IMR-90 (cell line): ENCODE results near the gene TRPM3. TPM values are rescaled to one million over a fixed set of nuclear protein-coding genes. Genes with fewer than 3 reads are reported as not detected.

ENCODE experiments used
- ATAC-seq: fragments of 200-7000 bp; cut with Tn5 transposase; 2 replicates; pipeline ENCODE4 v1.9.1; 2020; ENCODE audit warnings: low read depth, mild to moderate bottlenecking, moderate library complexity
- BruUV-seq: library from RNA; stranded (reverse); fragments of 400-500 nt; replicated peaks from 2 replicates; lab custom pipeline; 2021; lab: Mats Ljungman, UMichigan
- CTCF ChIA-PET: fragments of 300-600 bp; formaldehyde crosslinking; extraction: SDS; loops from one replicate; lab custom pipeline; 2021; ENCODE audit warnings: antibody characterized with exemption; lab: Yijun Ruan, JAX
- POLR2A ChIA-PET: fragments of 300-600 bp; sonication (Branson Sonifier 250); formaldehyde crosslinking; loops from one replicate; lab custom pipeline; 2022; ENCODE audit warnings: antibody characterized with exemption; ENCODE audit not compliant: unreplicated experiment; lab: Charles Lee
- DNase-seq: peaks from one replicate; pipeline ENCODE4 v3.0.0; 2013
- H2AFZ ChIP-seq: replicated peaks from 2 replicates; pipeline ENCODE3; 2013; ENCODE audit warnings: low read length, mild to moderate bottlenecking; ENCODE audit not compliant: poor library complexity
- H2AK5ac ChIP-seq: 2 replicates; pipeline ENCODE4 v1.6.1; 2013; ENCODE audit warnings: low read depth, low read length, inconsistent platforms
- H2AK9ac ChIP-seq: replicated peaks from 2 replicates; pipeline ENCODE3; 2013; ENCODE audit warnings: mild to moderate bottlenecking, low read depth, low read length, moderate library complexity; ENCODE audit not compliant: poor library complexity
- H2BK120ac ChIP-seq: 2 replicates; pipeline ENCODE4 v1.6.1; 2013; ENCODE audit warnings: low read depth, low read length, inconsistent platforms
- H2BK15ac ChIP-seq: 3 replicates; pipeline ENCODE4 v1.6.1; 2013; ENCODE audit warnings: low read depth, low read length, inconsistent platforms
- H2BK20ac ChIP-seq: 2 replicates; pipeline ENCODE4 v1.6.1; 2013; ENCODE audit warnings: low read depth, mild to moderate bottlenecking, inconsistent platforms, low read length, moderate library complexity
- H2BK5ac ChIP-seq: 2 replicates; pipeline ENCODE4 v1.6.1; 2013; ENCODE audit warnings: mild to moderate bottlenecking, low read depth, low read length, inconsistent platforms; ENCODE audit not compliant: poor library complexity, severe bottlenecking
- H3K14ac ChIP-seq: replicated peaks from 2 replicates; pipeline ENCODE4 v1.6.1; 2013; ENCODE audit warnings: low read depth, low read length, inconsistent platforms
- H3K18ac ChIP-seq: 2 replicates; pipeline ENCODE4 v1.6.1; 2013; ENCODE audit warnings: low read depth, low read length, control low read depth
- H3K23ac ChIP-seq: 2 replicates; pipeline ENCODE4 v1.6.1; 2013; ENCODE audit warnings: low read depth, low read length, inconsistent platforms
- H3K27ac ChIP-seq: 2 replicates; pipeline ENCODE4 v1.5.1; 2013; ENCODE audit warnings: mild to moderate bottlenecking, control low read depth, low read length; ENCODE audit not compliant: insufficient read depth
- H3K27me3 ChIP-seq: 2 replicates; pipeline ENCODE4 v1.6.1; 2013; ENCODE audit warnings: low read length; ENCODE audit not compliant: control insufficient read depth, insufficient read depth
- H3K36me3 ChIP-seq: 2 replicates; pipeline ENCODE4 v1.6.1; 2013; ENCODE audit warnings: low read length, mixed read lengths; ENCODE audit not compliant: control insufficient read depth, insufficient read depth
- H3K4ac ChIP-seq: 2 replicates; pipeline ENCODE4 v1.6.1; 2013; ENCODE audit warnings: low read depth, low read length, inconsistent platforms
- H3K4me1 ChIP-seq: 2 replicates; pipeline ENCODE4 v1.6.1; 2013; ENCODE audit warnings: low read length, mixed read lengths; ENCODE audit not compliant: control insufficient read depth, insufficient read depth
- H3K4me2 ChIP-seq: 2 replicates; pipeline ENCODE4 v1.6.1; 2013; ENCODE audit warnings: low read depth, mild to moderate bottlenecking, control low read depth, low read length, moderate library complexity
- H3K4me3 ChIP-seq: 2 replicates; pipeline ENCODE4 v1.5.1; 2013; ENCODE audit warnings: low read depth, mild to moderate bottlenecking, control low read depth, low read length, moderate library complexity; ENCODE audit not compliant: insufficient read depth
- H3K56ac ChIP-seq: 2 replicates; pipeline ENCODE4 v1.6.1; 2013; ENCODE audit warnings: low read length, inconsistent platforms; ENCODE audit not compliant: insufficient read depth; ENCODE audit errors: extremely low read depth
- H3K79me1 ChIP-seq, 2 experiments: 2 replicates each; pipeline ENCODE4 v1.6.1; 2013; ENCODE audit warnings: low read length in 2 of 2, inconsistent platforms in 1 of 2, low read depth in 1 of 2
- H3K9ac ChIP-seq: 2 replicates; pipeline ENCODE4 v1.6.1; 2013; ENCODE audit warnings: low read depth, low read length, control low read depth
- H3K9me1 ChIP-seq: 2 replicates; pipeline ENCODE4 v1.6.1; 2013; ENCODE audit warnings: low read length, inconsistent platforms; ENCODE audit not compliant: insufficient read depth
- H3K9me3 ChIP-seq: 2 replicates; pipeline ENCODE4 v1.6.1; 2013; ENCODE audit warnings: low read length; ENCODE audit not compliant: control insufficient read depth, insufficient read depth
- H4K20me1 ChIP-seq: 2 replicates; pipeline ENCODE4 v1.6.1; 2013; ENCODE audit warnings: low read length, inconsistent platforms; ENCODE audit not compliant: insufficient read depth
- H4K5ac ChIP-seq: 2 replicates; pipeline ENCODE4 v1.6.1; 2013; ENCODE audit warnings: mild to moderate bottlenecking, low read depth, low read length, control low read depth
- H4K8ac ChIP-seq, 2 experiments: 2 replicates each; pipeline ENCODE4 v1.6.1; 2013; ENCODE audit warnings: low read depth in 2 of 2, low read length in 2 of 2, control low read depth in 1 of 2, inconsistent platforms in 1 of 2
- H4K91ac ChIP-seq: 2 replicates; pipeline ENCODE4 v1.6.1; 2013; ENCODE audit warnings: low read depth, low read length, inconsistent platforms; ENCODE audit not compliant: insufficient read depth
- CEBPB ChIP-seq: IDR thresholded peaks from 2 replicates; pipeline ENCODE4 v1.6.1; 2012; ENCODE audit warnings: low read depth, low read length, improper control_type of control experiment
- ELK1 ChIP-seq: fragments of 150-350 bp; IDR thresholded peaks from 2 replicates; pipeline ENCODE4 v1.6.1; 2016; ENCODE audit warnings: low read depth, mild to moderate bottlenecking, low read length, moderate library complexity, borderline replicate concordance
- MAZ ChIP-seq: IDR thresholded peaks from 2 replicates; pipeline ENCODE4 v1.6.1; 2012; ENCODE audit warnings: low read depth, mild to moderate bottlenecking, low read length, improper control_type of control experiment, moderate library complexity, borderline replicate concordance
- RFX5 ChIP-seq: IDR thresholded peaks from 2 replicates; pipeline ENCODE4 v1.8.0; 2012; ENCODE audit warnings: low read depth, mild to moderate bottlenecking, low read length, moderate library complexity
- USF2 ChIP-seq: fragments of 150-350 bp; IDR thresholded peaks from 2 replicates; pipeline ENCODE4 v1.6.1; 2017; ENCODE audit warnings: mild to moderate bottlenecking, antibody characterized with exemption, low read length, low read depth
- WGBS, 2 experiments: methylation state at CpG; one replicate each; pipeline versions ENCODE4 v1.1.5 to v1.1.7; 2013; ENCODE audit warnings: missing lambda C conversion rate in 2 of 2; ENCODE audit not compliant: insufficient read length in 1 of 2; ENCODE audit errors: extremely low coverage in 2 of 2; 5-methylcytosine and 5-hydroxymethylcytosine counted together
- dilution Hi-C: fragments of 300-500 bp; cut with HindIII; formaldehyde crosslinking; loops from one replicate; pipeline ENCODE4 v1.14.3; 2018; ENCODE audit warnings: low sequenced_read_pairs; ENCODE audit not compliant: unreplicated experiment
- in situ Hi-C: fragments of 300-500 bp; cut with MboI; formaldehyde crosslinking; loops from 3 replicates; pipeline ENCODE4 v1.14.3; 2019; ENCODE audit warnings: low sequenced_read_pairs, inconsistent platforms, mixed read lengths
- intact Hi-C: fragments of 100-400 bp; cut with micrococcal nuclease; formaldehyde crosslinking; loops from 2 replicates; pipeline ENCODE4 v1.10.0; 2022
- polyA plus RNA-seq, 3 experiments: library from polyadenylated mRNA; depleted of rRNA; stranded (reverse); fragments of >200 nt; gene quantifications; 2 replicates each; pipeline ENCODE4 v1.2.3, GENCODE V29; 2012; ENCODE audit warnings: low replicate concordance in 1 of 3
- total RNA-seq: library from RNA; depleted of rRNA; stranded (reverse); fragments of >200 nt; gene quantifications from 2 replicates; pipeline ENCODE4 v1.2.3, GENCODE V29; 2012

Gene TRPM3
- total and polyA plus RNA-seq, 2 of the 4 experiments (the other 2 are of a cell fraction) = not detected

- no peak for ATAC-seq
- Histone ChIP-seq H3K23ac (no peak overlapping the region), H3K56ac (no peak overlapping the region), H2AK5ac (no peak overlapping the region), H3K18ac (no peak overlapping the region), H3K14ac (no peak overlapping the region), H2AFZ (no peak overlapping the region), H3K27me3 (peaks cover 2% of the 10 kb centered on the region), H2AK9ac (no peak overlapping the region), H4K20me1 (no peaks in the 10 kb centered on the region), H3K9ac (no peak overlapping the region), H3K4ac (no peak overlapping the region), H3K9me3 (no peaks in the 10 kb centered on the region; the same call in 1 of the 2 replicates), H3K4me3 (no peak overlapping the region), H3K79me1 (no peaks in the 10 kb centered on the region), H3K27ac (no peak overlapping the region), H3K9me1 (no peaks in the 10 kb centered on the region), H2BK15ac (no peak overlapping the region), H3K36me3 (no peaks in the 10 kb centered on the region), H3K4me1 (no peaks in the 10 kb centered on the region), H4K5ac (no peak overlapping the region), H2BK20ac (no peak overlapping the region), H3K4me2 (no peak overlapping the region), H4K91ac (no peak overlapping the region), H2BK120ac (no peak overlapping the region), H4K8ac (no peak overlapping the region), H2BK5ac (no peak overlapping the region)
- in situ Hi-C loops (loop anchor here (10.0 to 25.0 kb wide), 2 partner anchors 95 to 328 kb away; no protein-coding TSS in a partner anchor), dilution Hi-C loops (no loop called here), intact Hi-C loops (no loop called here)
- TF ChIP-seq ELK1 (no peak), CEBPB (no peak), RFX5 (no peak), MAZ (no peak), USF2 (no peak)
- CTCF ChIA-PET = no interaction called here
- WGBS, 2 experiments = no CpG with 5 or more reads among the region's 7 CpGs
- no peak for DNase-seq
- POLR2A ChIA-PET = no interaction called here
- BruUV-seq = no TSS peak
These were observed 204.1 kb downstream of the TRPM3 start for GRCh38 chr9:70917277-70917676.
